GM23248 (cell line): ENCODE data around the gene DDOST. TPM values are rescaled to one million over a fixed set of nuclear protein-coding genes. Genes with fewer than 3 reads are reported as not detected.
A peak's percentile ranks its signal among the peaks of the same experiment; 100 is the strongest.

Source experiments
- DNase-seq: peaks from one replicate; pipeline ENCODE4 v3.0.0-alpha.2; 2015
- H2AFZ ChIP-seq: fragments of 200-600 bp; sonication (generic); 2 replicates; pipeline ENCODE4 v1.6.1; 2016; ENCODE audit warnings: antibody characterized with exemption
- H3F3A ChIP-seq: fragments of 200-600 bp; sonication (generic); 2 replicates; pipeline ENCODE4 v1.6.1; 2016; ENCODE audit warnings: mild to moderate bottlenecking, antibody characterized with exemption, mixed run types; ENCODE audit not compliant: insufficient read depth
- H3K27ac ChIP-seq: fragments of 200-600 bp; sonication (generic); 2 replicates; pipeline ENCODE4 v1.5.1; 2016; ENCODE audit warnings: mild to moderate bottlenecking
- H3K27me3 ChIP-seq: fragments of 200-600 bp; sonication (generic); replicated peaks from 2 replicates; pipeline ENCODE4 v1.6.1; 2016; ENCODE audit warnings: mild to moderate bottlenecking; ENCODE audit not compliant: insufficient read depth
- H3K36me3 ChIP-seq: fragments of 200-600 bp; sonication (generic); 2 replicates; pipeline ENCODE4 v1.6.1; 2016; ENCODE audit warnings: low read depth, mild to moderate bottlenecking
- H3K4me1 ChIP-seq: fragments of 200-600 bp; sonication (generic); 2 replicates; pipeline ENCODE4 v1.6.1; 2016; ENCODE audit warnings: mild to moderate bottlenecking; ENCODE audit not compliant: insufficient read depth
- H3K4me2 ChIP-seq: fragments of 200-600 bp; sonication (generic); one replicate; pipeline ENCODE4 v1.6.1; 2016; ENCODE audit warnings: mild to moderate bottlenecking; ENCODE audit not compliant: unreplicated experiment
- H3K4me3 ChIP-seq: fragments of 200-600 bp; sonication (generic); 2 replicates; pipeline ENCODE4 v1.5.1; 2016; ENCODE audit warnings: mild to moderate bottlenecking
- H3K79me2 ChIP-seq: fragments of 200-600 bp; sonication (generic); 2 replicates; pipeline ENCODE4 v1.6.1; 2016; ENCODE audit warnings: mild to moderate bottlenecking; ENCODE audit not compliant: insufficient read depth
- H3K9ac ChIP-seq: fragments of 200-600 bp; sonication (generic); 2 replicates; pipeline ENCODE4 v1.6.1; 2016; ENCODE audit warnings: mild to moderate bottlenecking
- H3K9me2 ChIP-seq: fragments of 200-600 bp; sonication (generic); 2 replicates; pipeline ENCODE4 v1.6.1; 2016; ENCODE audit warnings: mixed run types, mild to moderate bottlenecking, moderate library complexity; ENCODE audit not compliant: insufficient read depth
- H3K9me3 ChIP-seq: fragments of 200-600 bp; sonication (generic); one replicate; pipeline ENCODE4 v1.6.1; 2017; ENCODE audit warnings: low read depth
- H4K20me1 ChIP-seq: fragments of 200-600 bp; sonication (generic); 2 replicates; pipeline ENCODE4 v1.6.0; 2016; ENCODE audit not compliant: insufficient read depth
- EZH2 ChIP-seq: fragments of 200-600 bp; sonication (generic); IDR thresholded peaks from 2 replicates; pipeline ENCODE4 v1.6.1; 2018; ENCODE audit warnings: antibody characterized with exemption, mild to moderate bottlenecking; ENCODE audit not compliant: insufficient read depth, poor library complexity, severe bottlenecking
- EZH2phosphoT487 ChIP-seq: fragments of 200-600 bp; sonication (generic); IDR thresholded peaks from 2 replicates; pipeline ENCODE4 v1.6.1; 2018; ENCODE audit warnings: antibody characterized with exemption, moderate library complexity, mild to moderate bottlenecking, low read depth; ENCODE audit not compliant: insufficient read depth
- WGBS, 2 experiments: methylation state at CpG; one replicate each; pipeline ENCODE4 v1.1.6; 2015 to 2017; ENCODE audit warnings: low lambda C conversion rate in 2 of 2, low coverage in 1 of 2; ENCODE audit errors: missing lambda C conversion rate in 2 of 2; 5-methylcytosine and 5-hydroxymethylcytosine counted together
- in situ Hi-C: fragments of 300-500 bp; cut with MboI; formaldehyde crosslinking; loops from 2 replicates; pipeline ENCODE4 v1.15.0; 2020
- polyA plus RNA-seq: library from polyadenylated mRNA; unstranded; fragments of >200 nt; fragmentation: Nextera tagmentation; extraction: Ambion mirVana; gene quantifications from 2 replicates; pipeline ENCODE4 v1.2.1, GENCODE V29; 2016
- total RNA-seq: library from RNA; depleted of rRNA; stranded (reverse); fragments of >200 nt; shearing (Covaris generic); gene quantifications from 2 replicates; pipeline ENCODE4 v1.2.3, GENCODE V29; 2014

DDOST gene
- total and polyA plus RNA-seq, 2 experiments from 2014 or later, result 348 to 356 TPM

DNA sequence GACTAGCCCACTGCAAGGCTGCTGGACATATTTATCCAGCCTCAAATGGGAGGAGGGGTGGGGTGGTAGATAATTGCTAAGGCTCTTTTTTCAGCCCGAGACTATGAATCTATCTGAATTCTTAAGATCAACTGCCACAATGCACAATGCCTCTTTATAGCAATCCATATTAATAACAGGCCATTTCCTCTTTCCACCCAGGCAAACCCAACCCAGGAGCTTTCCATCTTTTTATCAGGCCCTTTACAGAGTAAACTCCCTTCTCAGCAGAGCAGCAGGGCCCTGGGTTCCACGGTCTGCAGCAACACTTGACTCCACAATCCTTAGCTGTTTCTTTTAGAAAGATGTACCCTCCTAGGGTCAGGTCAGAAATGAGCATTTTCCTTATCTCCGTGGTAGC, 806 bp downstream of the DDOST start:
- 18 to 20% methylated on average over 3 of the region's 3 CpGs for WGBS, 2 experiments
- Histone ChIP-seq H4K20me1 (no peaks in the 10 kb centered on the region), H3F3A (no peaks in the 10 kb centered on the region), H3K27me3 (no peaks in the 10 kb centered on the region), H3K4me3 (peak overlapping the region; percentile 79), H3K27ac (no peak overlapping the region), H3K9ac (peak overlapping the region; percentile 86), H3K4me1 (peaks cover 10% of the 10 kb centered on the region), H3K9me2 (no peaks in the 10 kb centered on the region), H2AFZ (peak overlapping the region; percentile 85), H3K79me2 (peaks cover 56% of the 10 kb centered on the region), H3K9me3 (no peaks in the 10 kb centered on the region), H3K4me2 (peak overlapping the region; percentile 81), H3K36me3 (no peaks in the 10 kb centered on the region)
- peak; percentile 28 for DNase-seq
- TF ChIP-seq EZH2phosphoT487, result no peak
- no peak for TF ChIP-seq EZH2
- in situ Hi-C loops, result no loop called here

DNA sequence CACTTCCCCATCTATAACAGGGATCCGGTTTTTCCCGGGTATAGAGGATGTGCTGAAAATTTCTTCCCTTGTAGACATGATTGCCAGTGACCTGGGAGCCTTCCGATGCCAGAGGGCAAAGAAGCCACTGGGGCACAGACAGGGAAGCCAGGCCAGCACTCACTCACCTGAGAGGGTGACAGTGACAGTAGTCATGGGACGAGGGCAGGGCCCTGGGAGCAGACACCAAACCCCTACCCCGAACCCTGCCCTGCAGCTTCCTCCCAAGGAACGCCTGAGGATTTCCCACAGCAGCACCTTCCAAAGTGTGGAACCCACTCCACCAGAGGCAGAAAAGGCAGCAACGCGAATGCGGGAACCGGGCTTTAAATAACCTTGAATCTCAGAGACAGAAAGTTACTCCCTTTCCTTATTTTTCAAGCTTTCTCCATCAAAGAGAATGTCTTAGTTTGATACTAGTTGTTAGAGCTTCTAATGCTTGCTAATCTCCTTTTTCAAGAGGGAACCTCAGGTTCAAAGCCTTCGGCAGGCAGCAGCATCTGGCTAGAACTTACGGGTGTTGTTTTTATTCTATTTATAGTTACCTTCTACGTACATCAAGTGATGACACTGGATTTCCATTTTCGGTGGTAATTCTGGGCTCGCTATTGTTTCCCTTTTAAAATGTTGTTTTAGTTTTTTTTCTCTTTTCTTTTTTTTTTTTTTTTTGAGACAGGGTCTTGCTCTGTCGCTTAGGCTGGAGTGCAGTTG, 2.8 kb downstream of the DDOST start:
- H3K9me3 ChIP-seq, result no peaks in the 10 kb centered on the region
- 91 to 92% methylated on average over 15 to 16 of the region's 16 CpGs for WGBS, 2 experiments

DNA sequence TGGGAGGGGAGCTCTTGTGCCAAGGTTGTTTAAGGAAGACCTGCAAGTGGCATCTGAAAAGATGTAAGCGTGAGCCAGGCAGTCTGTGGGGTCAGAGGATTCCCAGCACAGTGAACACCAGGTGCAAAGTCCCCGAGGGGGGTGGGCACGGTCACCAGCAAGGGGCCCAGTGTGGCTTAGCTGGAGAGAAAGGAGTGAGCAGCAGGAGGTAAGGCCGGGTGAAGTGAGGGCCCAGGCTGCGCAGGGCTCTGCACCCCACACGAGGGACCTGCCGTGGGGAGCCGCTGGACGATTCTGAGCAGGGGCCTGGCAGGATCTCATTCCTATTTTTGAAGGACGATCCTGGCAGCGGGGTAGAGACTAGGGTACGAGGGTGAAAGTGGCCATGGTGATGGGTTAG, 4.1 kb downstream of the DDOST start:
- H3K36me3 ChIP-seq, result peaks cover 6% of the 10 kb centered on the region; the same call in 1 of the 2 replicates
- no peaks in the 10 kb centered on the region for H4K20me1 ChIP-seq
- no peak for TF ChIP-seq EZH2
- H2AFZ ChIP-seq, result no peak overlapping the region
- in situ Hi-C loops, result no loop called here
- peaks cover 10% of the 10 kb centered on the region for H3K4me1 ChIP-seq
- H3K9me2 ChIP-seq, result no peaks in the 10 kb centered on the region
- DNase-seq, result no peak
- H3K4me2 ChIP-seq, result no peak overlapping the region
- H3F3A ChIP-seq, result no peaks in the 10 kb centered on the region
- H3K27me3 ChIP-seq, result no peaks in the 10 kb centered on the region
- H3K9ac ChIP-seq, result no peak overlapping the region
- WGBS, 2 experiments, result 93 to 95% methylated on average over 12 of the region's 12 CpGs
- H3K79me2 ChIP-seq, result peaks cover 56% of the 10 kb centered on the region
- H3K9me3 ChIP-seq, result no peaks in the 10 kb centered on the region
- H3K27ac ChIP-seq, result no peak overlapping the region
- H3K4me3 ChIP-seq, result no peak overlapping the region

More for the DNA sequence above, 2.8 kb downstream of the DDOST start:
- Histone ChIP-seq H3K27ac (no peak overlapping the region), H3K4me2 (no peak overlapping the region), H4K20me1 (no peaks in the 10 kb centered on the region), H3F3A (no peaks in the 10 kb centered on the region), H3K9me2 (no peaks in the 10 kb centered on the region), H3K79me2 (peaks cover 56% of the 10 kb centered on the region), H3K36me3 (no peaks in the 10 kb centered on the region; the same call in 1 of the 2 replicates), H3K4me3 (no peak overlapping the region), H3K27me3 (no peaks in the 10 kb centered on the region), H3K9ac (no peak overlapping the region), H2AFZ (no peak overlapping the region), H3K4me1 (peaks cover 10% of the 10 kb centered on the region)
- DNase-seq, result no peak
- no peak for TF ChIP-seq EZH2phosphoT487
- no peak for TF ChIP-seq EZH2
- in situ Hi-C loops, result no loop called here

DNA sequence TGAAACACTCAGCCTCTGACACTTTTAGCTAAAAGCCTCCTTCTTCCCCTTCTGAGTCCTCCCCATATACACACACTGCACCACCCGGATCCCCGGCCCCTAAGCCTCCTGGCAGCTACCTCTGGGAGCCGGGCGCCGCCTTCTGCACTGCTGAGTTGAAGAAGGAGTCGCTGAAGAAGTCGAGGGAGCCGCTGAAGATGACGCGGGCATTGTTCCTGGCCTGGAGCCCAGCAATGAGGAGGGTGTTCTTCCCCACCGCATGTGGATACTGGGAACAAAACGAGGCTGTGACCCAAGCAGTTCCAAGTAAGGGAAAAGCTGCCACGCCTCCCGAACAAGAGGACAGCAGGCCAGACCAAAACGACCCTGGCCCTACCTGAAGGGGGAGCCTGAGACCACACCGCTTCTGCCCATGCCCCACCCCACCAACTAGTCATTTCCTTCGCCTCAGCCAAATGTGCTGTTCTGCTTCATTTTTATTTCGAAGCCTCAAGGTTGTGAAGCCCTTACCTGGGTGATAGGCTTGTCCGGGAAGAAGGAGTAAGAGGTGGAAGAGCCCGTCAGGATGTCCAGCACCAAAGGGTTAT, 7.0 kb downstream of the DDOST start:
- WGBS, 2 experiments, result 86 to 87% methylated on average over 17 to 20 of the region's 20 CpGs
- DNase-seq, result no peak

More for the DNA sequence above, 7.0 kb downstream of the DDOST start:
- no peaks in the 10 kb centered on the region for H3K9me2 ChIP-seq
- H3K36me3 ChIP-seq, result peaks cover 22% of the 10 kb centered on the region; the same call in 1 of the 2 replicates
- no peak overlapping the region for H3K4me3 ChIP-seq
- H3K79me2 ChIP-seq, result peaks cover 35% of the 10 kb centered on the region
- in situ Hi-C loops, result no loop called here
- H3K9ac ChIP-seq, result no peak overlapping the region
- TF ChIP-seq EZH2 (no peak), EZH2phosphoT487 (no peak)
- no peaks in the 10 kb centered on the region for H3K9me3 ChIP-seq
- H3K4me2 ChIP-seq, result no peak overlapping the region
- peaks cover 12% of the 10 kb centered on the region; the same call in 1 of the 2 replicates for H3F3A ChIP-seq
- H4K20me1 ChIP-seq, result no peaks in the 10 kb centered on the region
- H3K27ac ChIP-seq, result no peak overlapping the region
- H3K4me1 ChIP-seq, result no peaks in the 10 kb centered on the region
- no peak overlapping the region for H2AFZ ChIP-seq
- H3K27me3 ChIP-seq, result no peaks in the 10 kb centered on the region
